ENCODE data around the gene VASH2. TPM values are rescaled to one million over a fixed set of nuclear protein-coding genes. Genes with fewer than 3 reads are reported as not detected.
"Not testable (repeated sequence)": the region's sequence is repeated elsewhere in the genome, so short reads cannot be mapped to it uniquely, and the experiment has no call there.

The VASH2 gene
- total RNA-seq, 1 experiment from 2014 or later, result not detected

- H3K27ac ChIP-seq (ENCODE audit: low read length); H3K9me2 ChIP-seq (replicated peaks; ENCODE audit: insufficient read depth, low read length); DNase-seq; H3K36me3 ChIP-seq (ENCODE audit: insufficient read depth, low read length); H3K4me1 ChIP-seq (ENCODE audit: low read length); H4K20me1 ChIP-seq (ENCODE audit: insufficient read depth, low read depth, low read length); H3K4me3 ChIP-seq (ENCODE audit: low read length); H3K27me3 ChIP-seq (ENCODE audit: low read length); H3K9me3 ChIP-seq (ENCODE audit: low read length); H3K9ac ChIP-seq (ENCODE audit: low read length); H3K4me2 ChIP-seq (ENCODE audit: low read depth, low read length, poor library complexity, severe bottlenecking); H3K79me2 ChIP-seq (ENCODE audit: low read length); H2AFZ ChIP-seq (ENCODE audit: low read length): not testable (repeated sequence)
These were observed 14.7 kb downstream of the VASH2 start for GRCh38 chr1:212964993-212965392.

GRCh38 chr1:212966616-212967015 lies 16.3 kb downstream of the VASH2 start:
- H3K4me1 ChIP-seq (ENCODE audit: low read length), result no peaks in the 10 kb centered on the region
- H3K9me2 ChIP-seq (replicated peaks; ENCODE audit: insufficient read depth, low read length), result no peaks in the 10 kb centered on the region
- H2AFZ ChIP-seq (ENCODE audit: low read length), result no peak overlapping the region
- H3K9me3 ChIP-seq (ENCODE audit: low read length), result no peaks in the 10 kb centered on the region
- H3K27me3 ChIP-seq (ENCODE audit: low read length), result no peaks in the 10 kb centered on the region
- H3K4me3 ChIP-seq (ENCODE audit: low read length), result no peak overlapping the region
- no peak for DNase-seq
- no peaks in the 10 kb centered on the region for H3K36me3 ChIP-seq (ENCODE audit: insufficient read depth, low read length)
- no peak overlapping the region for H3K9ac ChIP-seq (ENCODE audit: low read length)
- no peaks in the 10 kb centered on the region for H4K20me1 ChIP-seq (ENCODE audit: insufficient read depth, low read depth, low read length)
- no peak overlapping the region for H3K4me2 ChIP-seq (ENCODE audit: low read depth, low read length, poor library complexity, severe bottlenecking)
- no peaks in the 10 kb centered on the region for H3K79me2 ChIP-seq (ENCODE audit: low read length)
- H3K27ac ChIP-seq (ENCODE audit: low read length), result no peak overlapping the region

GRCh38 chr1:212967801-212968200 lies 17.5 kb downstream of the VASH2 start:
- H3K4me1 ChIP-seq (ENCODE audit: low read length), result no peaks in the 10 kb centered on the region
- H3K9me2 ChIP-seq (replicated peaks; ENCODE audit: insufficient read depth, low read length), result no peaks in the 10 kb centered on the region
- H4K20me1 ChIP-seq (ENCODE audit: insufficient read depth, low read depth, low read length), result no peaks in the 10 kb centered on the region
- H3K4me2 ChIP-seq (ENCODE audit: low read depth, low read length, poor library complexity, severe bottlenecking), result no peak overlapping the region
- no peaks in the 10 kb centered on the region for H3K36me3 ChIP-seq (ENCODE audit: insufficient read depth, low read length)
- no peak overlapping the region for H3K4me3 ChIP-seq (ENCODE audit: low read length)
- H2AFZ ChIP-seq (ENCODE audit: low read length), result no peak overlapping the region
- H3K9ac ChIP-seq (ENCODE audit: low read length), result no peak overlapping the region
- DNase-seq, result peak; percentile 75
- H3K79me2 ChIP-seq (ENCODE audit: low read length), result no peaks in the 10 kb centered on the region
- no peaks in the 10 kb centered on the region for H3K9me3 ChIP-seq (ENCODE audit: low read length)
- H3K27ac ChIP-seq (ENCODE audit: low read length), result no peak overlapping the region
- no peaks in the 10 kb centered on the region for H3K27me3 ChIP-seq (ENCODE audit: low read length)

- Histone ChIP-seq H3K4me2 (ENCODE audit: low read depth, low read length, poor library complexity, severe bottlenecking) (no peak overlapping the region), H3K27ac (ENCODE audit: low read length) (no peak overlapping the region), H3K9ac (ENCODE audit: low read length) (no peak overlapping the region), H3K9me2 (replicated peaks; ENCODE audit: insufficient read depth, low read length) (no peaks in the 10 kb centered on the region), H3K36me3 (ENCODE audit: insufficient read depth, low read length) (no peaks in the 10 kb centered on the region), H3K27me3 (ENCODE audit: low read length) (no peaks in the 10 kb centered on the region), H2AFZ (ENCODE audit: low read length) (no peak overlapping the region), H3K9me3 (ENCODE audit: low read length) (no peaks in the 10 kb centered on the region), H4K20me1 (ENCODE audit: insufficient read depth, low read depth, low read length) (no peaks in the 10 kb centered on the region), H3K4me3 (ENCODE audit: low read length) (no peak overlapping the region), H3K4me1 (ENCODE audit: low read length) (no peaks in the 10 kb centered on the region), H3K79me2 (ENCODE audit: low read length) (no peaks in the 10 kb centered on the region)
- DNase-seq, result no peak
These were observed 18.1 kb downstream of the VASH2 start for GRCh38 chr1:212968368-212968863.

- no peaks in the 10 kb centered on the region for H4K20me1 ChIP-seq (ENCODE audit: insufficient read depth, low read depth, low read length)
- H3K79me2 ChIP-seq (ENCODE audit: low read length), result no peaks in the 10 kb centered on the region
- no peak overlapping the region for H3K4me3 ChIP-seq (ENCODE audit: low read length)
- no peaks in the 10 kb centered on the region for H3K9me2 ChIP-seq (replicated peaks; ENCODE audit: insufficient read depth, low read length)
- H3K9me3 ChIP-seq (ENCODE audit: low read length), result no peaks in the 10 kb centered on the region
- H3K9ac ChIP-seq (ENCODE audit: low read length), result no peak overlapping the region
- H2AFZ ChIP-seq (ENCODE audit: low read length), result no peak overlapping the region
- H3K36me3 ChIP-seq (ENCODE audit: insufficient read depth, low read length), result no peaks in the 10 kb centered on the region
- no peak overlapping the region for H3K27ac ChIP-seq (ENCODE audit: low read length)
- H3K4me2 ChIP-seq (ENCODE audit: low read depth, low read length, poor library complexity, severe bottlenecking), result no peak overlapping the region
- H3K4me1 ChIP-seq (ENCODE audit: low read length), result no peaks in the 10 kb centered on the region
- H3K27me3 ChIP-seq (ENCODE audit: low read length), result no peaks in the 10 kb centered on the region
- no peak for DNase-seq
These were observed 19.7 kb downstream of the VASH2 start for GRCh38 chr1:212970085-212970484.

- no peaks in the 10 kb centered on the region for H3K79me2 ChIP-seq (ENCODE audit: low read length)
- no peak overlapping the region for H2AFZ ChIP-seq (ENCODE audit: low read length)
- no peaks in the 10 kb centered on the region for H3K4me1 ChIP-seq (ENCODE audit: low read length)
- H3K36me3 ChIP-seq (ENCODE audit: insufficient read depth, low read length), result no peaks in the 10 kb centered on the region
- no peaks in the 10 kb centered on the region for H4K20me1 ChIP-seq (ENCODE audit: insufficient read depth, low read depth, low read length)
- H3K4me3 ChIP-seq (ENCODE audit: low read length), result no peak overlapping the region
- H3K27me3 ChIP-seq (ENCODE audit: low read length), result no peaks in the 10 kb centered on the region
- DNase-seq, result no peak
- H3K4me2 ChIP-seq (ENCODE audit: low read depth, low read length, poor library complexity, severe bottlenecking), result no peak overlapping the region
- H3K9me2 ChIP-seq (replicated peaks; ENCODE audit: insufficient read depth, low read length), result no peaks in the 10 kb centered on the region
- no peaks in the 10 kb centered on the region for H3K9me3 ChIP-seq (ENCODE audit: low read length)
- H3K27ac ChIP-seq (ENCODE audit: low read length), result no peak overlapping the region
- H3K9ac ChIP-seq (ENCODE audit: low read length), result no peak overlapping the region
These were observed 21.0 kb downstream of the VASH2 start for GRCh38 chr1:212971312-212971711.

- H3K27me3 ChIP-seq (ENCODE audit: low read length), result no peaks in the 10 kb centered on the region
- no peak for DNase-seq
- no peaks in the 10 kb centered on the region for H3K79me2 ChIP-seq (ENCODE audit: low read length)
- H4K20me1 ChIP-seq (ENCODE audit: insufficient read depth, low read depth, low read length), result no peaks in the 10 kb centered on the region
- H3K9ac ChIP-seq (ENCODE audit: low read length), result no peak overlapping the region
- H3K9me2 ChIP-seq (replicated peaks; ENCODE audit: insufficient read depth, low read length), result no peaks in the 10 kb centered on the region
- H3K9me3 ChIP-seq (ENCODE audit: low read length), result no peaks in the 10 kb centered on the region
- H2AFZ ChIP-seq (ENCODE audit: low read length), result no peak overlapping the region
- H3K36me3 ChIP-seq (ENCODE audit: insufficient read depth, low read length), result no peaks in the 10 kb centered on the region
- H3K27ac ChIP-seq (ENCODE audit: low read length), result no peak overlapping the region
- H3K4me1 ChIP-seq (ENCODE audit: low read length), result no peaks in the 10 kb centered on the region
- H3K4me2 ChIP-seq (ENCODE audit: low read depth, low read length, poor library complexity, severe bottlenecking), result no peak overlapping the region
- no peak overlapping the region for H3K4me3 ChIP-seq (ENCODE audit: low read length)
These were observed 23.1 kb downstream of the VASH2 start for GRCh38 chr1:212973426-212973825.

GRCh38 chr1:212973899-212974298 lies 23.6 kb downstream of the VASH2 start:
- no peaks in the 10 kb centered on the region for H3K4me1 ChIP-seq (ENCODE audit: low read length)
- no peak for DNase-seq

GRCh38 chr1:212974711-212975110 lies 24.4 kb downstream of the VASH2 start:
- Histone ChIP-seq H3K27ac (ENCODE audit: low read length) (no peak overlapping the region), H3K9me3 (ENCODE audit: low read length) (no peaks in the 10 kb centered on the region), H3K9me2 (replicated peaks; ENCODE audit: insufficient read depth, low read length) (no peaks in the 10 kb centered on the region), H3K79me2 (ENCODE audit: low read length) (no peaks in the 10 kb centered on the region), H3K9ac (ENCODE audit: low read length) (no peak overlapping the region), H3K36me3 (ENCODE audit: insufficient read depth, low read length) (no peaks in the 10 kb centered on the region), H3K4me2 (ENCODE audit: low read depth, low read length, poor library complexity, severe bottlenecking) (no peak overlapping the region), H3K4me3 (ENCODE audit: low read length) (no peak overlapping the region), H3K27me3 (ENCODE audit: low read length) (no peaks in the 10 kb centered on the region), H3K4me1 (ENCODE audit: low read length) (no peaks in the 10 kb centered on the region), H4K20me1 (ENCODE audit: insufficient read depth, low read depth, low read length) (no peaks in the 10 kb centered on the region), H2AFZ (ENCODE audit: low read length) (no peak overlapping the region)
- no peak for DNase-seq

More at GRCh38 chr1:212973899-212974298, 23.6 kb downstream of the VASH2 start:
- Histone ChIP-seq H3K79me2 (ENCODE audit: low read length) (no peaks in the 10 kb centered on the region), H3K4me2 (ENCODE audit: low read depth, low read length, poor library complexity, severe bottlenecking) (no peak overlapping the region), H3K27ac (ENCODE audit: low read length) (no peak overlapping the region), H3K9me3 (ENCODE audit: low read length) (no peaks in the 10 kb centered on the region), H2AFZ (ENCODE audit: low read length) (no peak overlapping the region), H3K27me3 (ENCODE audit: low read length) (no peaks in the 10 kb centered on the region), H3K9me2 (replicated peaks; ENCODE audit: insufficient read depth, low read length) (no peaks in the 10 kb centered on the region), H4K20me1 (ENCODE audit: insufficient read depth, low read depth, low read length) (no peaks in the 10 kb centered on the region), H3K9ac (ENCODE audit: low read length) (no peak overlapping the region), H3K4me3 (ENCODE audit: low read length) (no peak overlapping the region), H3K36me3 (ENCODE audit: insufficient read depth, low read length) (no peaks in the 10 kb centered on the region)

Data from Karpas-422 (cell line).